H1 (cell line): Measurements from ENCODE around the gene HS3ST5. TPM values are rescaled to one million over a fixed set of nuclear protein-coding genes. Genes with fewer than 3 reads are reported as not detected.

Experiments
- BRCA1 ChIP-seq: IDR thresholded peaks from 2 replicates; pipeline ENCODE4 v1.6.1; 2012; ENCODE audit warnings: low read depth, low read length, improper control_type of control experiment
- SAP30 ChIP-seq: fragments of 300-600 bp; sonication (generic); IDR thresholded peaks from 2 replicates; pipeline ENCODE4 v1.7.1; 2012; ENCODE audit warnings: low read length, moderate library complexity, mild to moderate bottlenecking, inconsistent platforms; ENCODE audit not compliant: insufficient read depth, insufficient replicate concordance
- SRF ChIP-seq: IDR thresholded peaks from 2 replicates; pipeline ENCODE4 v1.6.1; 2011; ENCODE audit warnings: mild to moderate bottlenecking, low read depth, low read length, moderate library complexity
- polyA plus RNA-seq, 7 experiments: library from polyadenylated mRNA; depleted of rRNA in 3 of 7; stranded (reverse) in 5 of 7; unstranded in 2 of 7; fragments of >200 nt in 5 of 7; fragments of 200-250 nt in 2 of 7; gene quantifications; 1 replicate in 5 of 7; 2 replicates in 1 of 7; 4 replicates in 1 of 7; pipeline versions ENCODE4 v1.2.1 to v1.2.3, GENCODE V29; 2011 to 2013; ENCODE audit warnings: missing spikeins in 2 of 7, mixed read lengths in 2 of 7
- total RNA-seq: library from RNA; stranded (reverse); fragmentation: NEBNext Ultra II Directional; extraction: Animal tissue kit (Norgen Biotek cat#: 25700); gene quantifications from 2 replicates; pipeline ENCODE4 v1.2.1, GENCODE V29; 2021
- TF ChIP-seq, protein P1 (sequence below): IDR thresholded peaks from 2 replicates; pipeline ENCODE4 v1.6.1; 2012; ENCODE audit warnings: inconsistent platforms

Gene HS3ST5
- total and polyA plus RNA-seq, 2 of the 8 experiments (the other 6 are each of a cell fraction or from before 2014, with no cell fraction given) = 1.2 to 9.9 TPM

DNA sequence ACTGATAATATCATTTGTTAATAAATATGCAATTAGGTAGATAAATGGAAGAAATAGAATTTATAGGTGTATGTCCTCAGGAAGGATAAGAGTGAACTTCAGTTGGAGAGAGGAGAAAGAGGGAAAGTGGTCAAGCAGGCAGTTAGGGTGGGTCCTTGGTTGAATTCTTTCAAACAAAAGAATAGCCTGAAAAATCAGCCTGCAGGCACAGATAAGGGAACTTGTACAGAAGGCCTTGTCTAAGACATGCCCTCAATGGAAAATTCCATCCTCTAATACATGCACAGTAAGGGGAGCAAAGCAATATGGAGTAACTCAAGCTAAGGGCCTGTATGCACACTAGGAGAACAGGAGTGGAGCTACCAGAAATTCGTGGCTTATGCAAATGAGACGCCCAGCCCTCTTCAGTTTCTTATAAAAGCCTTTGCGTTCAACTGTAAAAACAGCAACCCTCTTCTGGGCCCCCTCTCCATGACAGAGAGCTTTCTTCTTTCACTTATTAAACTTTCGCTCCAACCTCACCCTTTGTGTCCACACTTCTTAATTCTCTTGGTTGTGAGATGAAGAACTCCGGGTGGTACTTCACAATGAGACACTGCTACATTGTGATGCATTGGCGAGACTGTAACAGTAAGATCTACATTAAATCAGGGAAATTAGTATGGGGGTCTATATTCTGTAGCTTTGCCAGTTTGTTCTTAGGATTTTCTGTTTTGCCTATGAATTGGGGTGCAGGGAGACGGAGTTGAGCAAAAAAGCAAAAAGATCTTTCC, 147.0 kb downstream of the HS3ST5 start (continued):
- TF ChIP-seq, protein P1, sequence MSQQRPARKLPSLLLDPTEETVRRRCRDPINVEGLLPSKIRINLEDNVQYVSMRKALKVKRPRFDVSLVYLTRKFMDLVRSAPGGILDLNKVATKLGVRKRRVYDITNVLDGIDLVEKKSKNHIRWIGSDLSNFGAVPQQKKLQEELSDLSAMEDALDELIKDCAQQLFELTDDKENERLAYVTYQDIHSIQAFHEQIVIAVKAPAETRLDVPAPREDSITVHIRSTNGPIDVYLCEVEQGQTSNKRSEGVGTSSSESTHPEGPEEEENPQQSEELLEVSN = no peak
- no peak for TF ChIP-seq BRCA1
- TF ChIP-seq SRF = no peak
- no peak for TF ChIP-seq SAP30
